Effector memory CD8-positive, alpha-beta T cell (primary cell): ENCODE measurements around the gene UPF1.

Experiments used
- ATAC-seq: fragments of 150-1000 bp; cut with Tn5 transposase; replicated peaks from 2 replicates; pipeline ENCODE4 v1.10.0; 2021; ENCODE audit warnings: mild to moderate bottlenecking, moderate library complexity
- DNase-seq, 3 experiments: peaks; one replicate each; pipeline ENCODE4 v3.0.0; 2021
- H3K27ac Mint-ChIP-seq, 2 donors: one replicate each; pipeline ENCODE4 v1.8.0; 2022; ENCODE audit warnings: mild to moderate bottlenecking in 2 of 2, mixed read lengths in 2 of 2, moderate library complexity in 2 of 2
- H3K27me3 Mint-ChIP-seq, 2 donors: one replicate each; pipeline ENCODE4 v1.8.0; 2022; ENCODE audit warnings: mixed read lengths in 2 of 2
- H3K36me3 Mint-ChIP-seq: one replicate; pipeline ENCODE4 v1.8.0; 2022; ENCODE audit warnings: mild to moderate bottlenecking, moderate library complexity, mixed read lengths; ENCODE audit not compliant: insufficient read depth
- H3K4me1 Mint-ChIP-seq, 2 donors: one replicate each; pipeline ENCODE4 v1.8.0; 2022; ENCODE audit warnings: low read depth in 2 of 2, mixed read lengths in 2 of 2
- H3K4me3 Mint-ChIP-seq, 2 donors: one replicate each; pipeline ENCODE4 v1.8.0; 2022; ENCODE audit warnings: mild to moderate bottlenecking in 2 of 2, mixed read lengths in 2 of 2, moderate library complexity in 2 of 2
- H3K9me3 Mint-ChIP-seq, 2 donors: one replicate each; pipeline ENCODE4 v1.8.0; 2022; ENCODE audit warnings: mixed read lengths in 2 of 2

The UPF1 gene

DNA sequence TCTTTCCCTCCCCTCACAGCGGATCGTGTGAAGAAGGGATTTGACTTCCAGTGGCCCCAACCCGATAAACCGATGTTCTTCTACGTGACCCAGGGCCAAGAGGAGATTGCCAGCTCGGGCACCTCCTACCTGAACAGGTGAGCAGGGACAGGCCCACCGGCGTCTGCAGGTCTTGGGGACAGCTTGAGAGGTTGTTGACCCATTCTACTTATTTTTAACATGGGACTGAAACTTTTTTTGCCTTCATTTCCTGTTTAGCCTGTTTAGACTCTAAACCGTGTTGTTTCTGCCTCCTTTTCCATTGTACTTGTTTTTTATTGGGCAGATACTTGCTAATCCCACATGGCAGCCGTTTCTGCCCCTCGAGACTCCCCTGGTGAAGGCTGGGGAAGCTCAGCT is 28.5 kb downstream of the UPF1 start:
- Mint-ChIP-seq H3K27me3 (no peaks in the 10 kb centered on the region), H3K4me3 (no peak overlapping the region), H3K4me1 (peaks cover 7 to 9% of the 10 kb centered on the region in 2 donors), H3K9me3 (no peaks in the 10 kb centered on the region), H3K27ac (no peak overlapping the region), H3K36me3 (peaks cover 94% of the 10 kb centered on the region)
- no peak for ATAC-seq
- DNase-seq: no peak

DNA sequence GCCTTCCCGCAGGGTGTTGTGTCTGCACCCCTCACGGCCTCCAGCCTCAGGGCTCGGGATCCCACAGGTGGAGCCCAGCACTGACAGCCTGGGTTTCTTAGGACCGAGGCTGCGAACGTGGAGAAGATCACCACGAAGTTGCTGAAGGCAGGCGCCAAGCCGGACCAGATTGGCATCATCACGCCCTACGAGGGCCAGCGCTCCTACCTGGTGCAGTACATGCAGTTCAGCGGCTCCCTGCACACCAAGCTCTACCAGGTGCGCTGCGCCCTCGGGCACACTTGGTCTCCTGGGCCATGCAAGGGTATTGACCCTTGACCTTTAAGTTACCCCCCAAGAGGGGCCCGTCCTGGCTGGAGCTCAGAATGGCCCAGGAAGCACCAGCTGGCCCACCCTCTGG is 29.0 kb downstream of the UPF1 start:
- no peak for DNase-seq
- Mint-ChIP-seq H3K36me3 (peaks cover 94% of the 10 kb centered on the region), H3K27ac (peak overlapping the region in 1 of 2 donors; percentile 77), H3K4me1 (peaks cover 7 to 9% of the 10 kb centered on the region in 2 donors), H3K27me3 (no peaks in the 10 kb centered on the region), H3K4me3 (no peak overlapping the region), H3K9me3 (no peaks in the 10 kb centered on the region)
- ATAC-seq: no peak

GRCh38 chr19:18861235-18861634 is 29.5 kb downstream of the UPF1 start:
- Mint-ChIP-seq H3K9me3 (no peaks in the 10 kb centered on the region), H3K36me3 (peaks cover 95% of the 10 kb centered on the region), H3K4me3 (no peak overlapping the region), H3K27ac (peak overlapping the region in 1 of 2 donors; percentile 77), H3K27me3 (no peaks in the 10 kb centered on the region), H3K4me1 (peaks cover 7 to 11% of the 10 kb centered on the region in 2 donors)
- DNase-seq: no peak
- ATAC-seq: peak; percentile 36

DNA sequence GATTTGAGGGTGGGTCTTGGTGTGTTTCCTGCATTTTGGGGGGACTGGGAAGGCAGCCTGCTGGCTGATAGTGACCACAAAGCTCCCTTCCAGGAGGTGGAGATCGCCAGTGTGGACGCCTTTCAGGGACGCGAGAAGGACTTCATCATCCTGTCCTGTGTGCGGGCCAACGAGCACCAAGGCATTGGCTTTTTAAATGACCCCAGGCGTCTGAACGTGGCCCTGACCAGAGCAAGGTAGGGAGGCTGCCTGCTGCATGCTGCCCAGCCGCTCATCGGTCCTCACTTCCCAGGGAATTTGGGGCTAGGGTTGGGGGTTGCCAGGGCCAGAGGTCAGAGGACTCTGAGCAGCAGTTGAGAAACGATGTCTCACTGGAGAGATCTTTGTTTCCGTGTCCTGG is 30.2 kb downstream of the UPF1 start:
- Mint-ChIP-seq H3K36me3 (peaks cover 95% of the 10 kb centered on the region), H3K4me1 (peaks cover 7 to 13% of the 10 kb centered on the region in 2 donors), H3K4me3 (no peak overlapping the region), H3K27me3 (no peaks in the 10 kb centered on the region), H3K9me3 (no peaks in the 10 kb centered on the region), H3K27ac (peak overlapping the region in 1 of 2 donors; percentile 77)
- ATAC-seq: no peak
- DNase-seq: no peak

DNA sequence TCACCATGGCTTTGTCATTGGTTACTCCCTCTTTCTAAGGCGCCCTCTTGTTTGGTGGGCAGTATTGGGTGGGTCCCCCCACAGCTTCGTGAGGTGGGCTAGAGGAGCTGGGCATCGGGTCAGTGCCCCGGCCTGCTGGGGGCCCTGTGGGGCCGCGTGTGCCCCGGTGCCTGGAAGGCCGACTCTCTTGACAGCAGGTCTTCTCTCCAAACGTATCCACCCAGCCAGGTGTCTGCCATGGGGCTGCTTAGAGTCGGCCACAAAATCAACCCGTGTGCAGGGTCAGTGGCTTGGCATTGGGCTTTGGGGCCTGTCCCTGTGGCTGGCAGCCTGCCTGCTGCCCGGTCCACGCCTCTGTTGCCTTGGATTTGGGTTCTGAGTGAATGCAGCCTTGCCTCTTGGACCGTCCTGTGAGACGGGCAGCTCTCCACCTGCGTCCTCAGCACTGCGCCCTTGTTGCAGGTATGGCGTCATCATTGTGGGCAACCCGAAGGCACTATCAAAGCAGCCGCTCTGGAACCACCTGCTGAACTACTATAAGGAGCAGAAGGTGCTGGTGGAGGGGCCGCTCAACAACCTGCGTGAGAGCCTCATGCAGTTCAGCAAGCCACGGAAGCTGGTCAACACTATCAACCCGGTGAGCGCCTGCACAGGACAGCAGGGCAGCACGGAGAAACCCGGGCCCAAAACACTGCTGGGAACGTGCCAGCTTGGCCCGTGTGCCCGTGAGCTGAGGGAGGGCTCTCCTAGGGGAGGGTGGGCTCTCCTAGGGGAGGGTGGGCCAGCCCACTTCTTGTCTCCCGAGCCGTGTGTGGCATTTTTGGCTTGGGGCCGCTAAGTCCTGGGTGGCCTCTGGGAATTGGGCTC is 31.4 kb downstream of the UPF1 start:
- Mint-ChIP-seq H3K4me3 (no peak overlapping the region), H3K4me1 (peaks cover 7 to 13% of the 10 kb centered on the region in 2 donors), H3K27me3 (no peaks in the 10 kb centered on the region), H3K27ac (peak overlapping the region in 1 of 2 donors; percentile 20), H3K36me3 (peaks cover 90% of the 10 kb centered on the region), H3K9me3 (no peaks in the 10 kb centered on the region)
- ATAC-seq: no peak
- no peak for DNase-seq

GRCh38 chr19:18863843-18864362 is 32.1 kb downstream of the UPF1 start:
- Mint-ChIP-seq H3K4me1 (peaks cover 7 to 13% of the 10 kb centered on the region in 2 donors), H3K27me3 (no peaks in the 10 kb centered on the region), H3K36me3 (peaks cover 85% of the 10 kb centered on the region), H3K27ac (peak overlapping the region in 1 of 2 donors; percentile 20), H3K9me3 (no peaks in the 10 kb centered on the region), H3K4me3 (no peak overlapping the region)
- ATAC-seq (no peak), DNase-seq (no peak)

DNA sequence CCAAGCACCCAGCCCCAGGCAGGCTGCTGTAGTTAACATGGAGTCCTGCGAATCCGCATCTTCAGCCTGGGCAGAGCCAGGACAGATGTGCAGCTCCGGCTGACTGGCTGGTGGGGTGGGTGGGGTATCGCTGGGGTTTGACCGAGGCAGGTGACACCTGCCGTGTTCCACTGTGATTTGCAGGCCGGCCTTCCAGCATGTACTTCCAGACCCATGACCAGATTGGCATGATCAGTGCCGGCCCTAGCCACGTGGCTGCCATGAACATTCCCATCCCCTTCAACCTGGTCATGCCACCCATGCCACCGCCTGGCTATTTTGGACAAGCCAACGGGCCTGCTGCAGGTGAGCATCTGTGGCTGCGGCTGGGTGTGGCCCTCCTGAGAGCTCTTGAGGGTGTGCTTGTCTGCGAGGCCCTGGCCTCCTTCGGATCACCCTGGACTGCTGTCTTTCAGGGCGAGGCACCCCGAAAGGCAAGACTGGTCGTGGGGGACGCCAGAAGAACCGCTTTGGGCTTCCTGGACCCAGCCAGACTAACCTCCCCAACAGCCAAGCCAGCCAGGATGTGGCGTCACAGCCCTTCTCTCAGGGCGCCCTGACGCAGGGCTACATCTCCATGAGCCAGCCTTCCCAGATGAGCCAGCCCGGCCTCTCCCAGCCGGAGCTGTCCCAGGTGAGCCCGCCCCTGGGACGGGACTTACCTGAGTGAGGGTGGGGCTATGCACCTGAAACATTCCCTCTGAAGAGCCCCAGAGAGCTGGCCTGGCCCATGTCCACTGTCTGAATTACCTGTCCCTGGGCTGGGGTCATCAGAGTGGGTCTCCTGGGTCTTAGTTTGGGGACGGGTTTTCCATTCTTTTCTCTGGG is 33.6 kb downstream of the UPF1 start:
- Mint-ChIP-seq H3K36me3 (peaks cover 71% of the 10 kb centered on the region), H3K4me1 (peaks cover 7 to 13% of the 10 kb centered on the region in 2 donors), H3K4me3 (no peak overlapping the region), H3K9me3 (no peaks in the 10 kb centered on the region), H3K27me3 (no peaks in the 10 kb centered on the region), H3K27ac (no peak overlapping the region)
- ATAC-seq (no peak), DNase-seq (no peak)

DNA sequence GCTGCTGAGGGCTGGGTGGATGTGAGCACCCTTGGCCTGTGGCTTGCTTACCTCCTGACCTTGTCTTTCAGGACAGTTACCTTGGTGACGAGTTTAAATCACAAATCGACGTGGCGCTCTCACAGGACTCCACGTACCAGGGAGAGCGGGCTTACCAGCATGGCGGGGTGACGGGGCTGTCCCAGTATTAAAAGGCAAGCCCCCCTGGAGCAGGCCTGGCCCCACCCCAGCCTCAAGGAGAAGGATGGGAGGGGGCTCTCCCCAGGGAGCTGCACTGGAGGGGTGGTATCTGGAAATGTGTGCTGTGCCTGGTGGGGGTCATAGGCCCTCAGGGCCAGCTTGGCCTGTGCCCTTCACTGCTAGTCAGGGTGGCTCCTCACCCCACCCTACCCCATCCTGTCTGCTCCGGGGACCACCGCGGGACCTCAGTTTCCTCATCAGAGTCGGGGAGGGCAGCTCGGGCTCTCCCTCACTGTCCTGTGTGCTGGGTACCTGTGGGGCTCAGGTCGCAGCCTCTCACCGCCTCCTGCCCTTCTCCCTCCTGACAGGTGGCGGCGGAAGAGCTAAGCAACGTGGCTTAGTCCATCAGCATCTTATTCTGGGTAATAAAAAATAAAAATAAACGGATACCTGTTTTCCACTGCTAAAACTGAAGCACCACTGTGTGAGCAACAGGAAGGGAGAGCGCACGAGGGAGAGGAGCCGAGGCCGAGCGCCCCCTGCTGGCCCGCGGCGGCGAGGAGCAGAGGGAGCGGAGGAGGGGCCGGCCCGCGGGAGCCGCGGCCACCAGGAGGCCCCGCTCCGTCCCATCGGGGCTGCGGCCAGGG is 34.4 kb downstream of the UPF1 start:
- Mint-ChIP-seq H3K27me3 (peaks cover 0 to 8% of the 10 kb centered on the region in 2 donors), H3K27ac (peak overlapping the region in 1 of 2 donors; percentile 60), H3K9me3 (no peaks in the 10 kb centered on the region), H3K4me1 (peaks cover 9 to 10% of the 10 kb centered on the region in 2 donors), H3K36me3 (peaks cover 62% of the 10 kb centered on the region), H3K4me3 (no peak overlapping the region)
- peak; percentile 54 to 62 (median 59) for DNase-seq
- ATAC-seq: peak; percentile 86

- H3K27me3 Mint-ChIP-seq: peaks cover 0 to 9% of the 10 kb centered on the region in 2 donors
- no peak for DNase-seq
- no peak for ATAC-seq
- H3K4me1 Mint-ChIP-seq: peaks cover 6 to 8% of the 10 kb centered on the region in 2 donors
- peak overlapping the region in 1 of 2 donors; percentile 6 for H3K4me3 Mint-ChIP-seq
- no peaks in the 10 kb centered on the region for H3K9me3 Mint-ChIP-seq
- peaks cover 57% of the 10 kb centered on the region for H3K36me3 Mint-ChIP-seq
- H3K27ac Mint-ChIP-seq: peak overlapping the region in 1 of 2 donors; percentile 60
These were observed 35.0 kb downstream of the UPF1 start for GRCh38 chr19:18866800-18867123.

- peak overlapping the region in 1 of 2 donors; percentile 60 for H3K27ac Mint-ChIP-seq
- peaks cover 52% of the 10 kb centered on the region for H3K36me3 Mint-ChIP-seq
- no peak for DNase-seq
- peaks cover 0 to 9% of the 10 kb centered on the region in 2 donors for H3K27me3 Mint-ChIP-seq
- H3K4me3 Mint-ChIP-seq: peak overlapping the region in 1 of 2 donors; percentile 18
- no peak for ATAC-seq
- H3K4me1 Mint-ChIP-seq: peaks cover 6 to 8% of the 10 kb centered on the region in 2 donors
- H3K9me3 Mint-ChIP-seq: no peaks in the 10 kb centered on the region
These were observed 35.4 kb downstream of the UPF1 start for GRCh38 chr19:18867199-18867598.

DNA sequence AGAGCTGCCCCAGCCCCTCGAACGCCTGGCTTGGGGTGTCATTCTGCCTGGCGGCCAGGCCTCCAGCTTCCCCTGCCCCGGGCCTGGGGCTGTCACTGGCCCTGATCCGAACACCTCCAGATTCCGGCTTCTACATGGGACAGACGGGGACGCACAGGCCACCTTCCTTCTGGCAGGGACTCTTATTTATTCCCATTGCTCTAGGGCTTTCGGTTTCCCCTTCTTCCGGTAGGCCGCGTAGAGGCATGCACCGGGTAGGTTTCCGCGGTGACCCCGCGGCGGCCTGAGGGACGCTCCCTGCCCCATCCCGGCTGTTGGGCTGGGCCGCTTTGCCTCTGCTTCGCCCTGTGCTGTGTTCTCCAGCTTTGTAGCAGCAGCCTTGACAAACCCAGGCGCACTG is 36.0 kb downstream of the UPF1 start:
- no peaks in the 10 kb centered on the region for H3K9me3 Mint-ChIP-seq
- peak overlapping the region in 1 of 2 donors; percentile 18 for H3K4me3 Mint-ChIP-seq
- peaks cover 0 to 9% of the 10 kb centered on the region in 2 donors for H3K27me3 Mint-ChIP-seq
- DNase-seq: no peak
- peaks cover 6 to 8% of the 10 kb centered on the region in 2 donors for H3K4me1 Mint-ChIP-seq
- ATAC-seq: no peak
- H3K36me3 Mint-ChIP-seq: peaks cover 47% of the 10 kb centered on the region
- H3K27ac Mint-ChIP-seq: no peak overlapping the region

DNA sequence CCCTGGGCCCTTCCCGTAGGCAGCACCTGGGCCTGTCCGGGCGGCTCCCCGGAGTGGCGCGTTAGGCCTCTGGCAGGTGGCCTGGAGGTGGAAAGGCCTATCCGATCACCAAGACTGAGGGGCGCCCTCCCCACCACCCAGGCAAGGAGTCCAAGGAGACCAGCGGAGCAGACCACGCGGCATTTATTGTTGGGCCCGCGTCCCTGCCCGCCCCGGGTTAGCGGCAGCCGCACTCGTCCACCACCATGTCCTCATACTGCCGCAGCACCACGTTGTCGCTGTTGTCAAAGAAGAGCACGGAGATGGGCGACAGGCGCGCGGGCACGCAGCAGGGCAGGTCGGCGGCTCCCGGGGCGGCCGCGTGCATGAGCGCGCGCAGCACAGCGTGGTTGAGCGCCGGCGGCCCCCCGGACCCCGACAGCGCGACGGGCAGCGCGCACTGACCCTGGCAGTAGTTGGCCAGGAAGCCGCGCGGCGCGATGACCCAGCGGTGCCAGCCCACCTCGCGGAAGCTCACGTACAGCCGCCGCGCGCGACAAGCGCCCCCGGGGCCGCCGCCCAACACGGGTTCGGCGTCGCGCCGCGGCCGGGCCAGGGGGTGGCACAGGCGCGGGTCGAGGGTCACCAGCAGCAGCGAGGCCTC is 36.7 kb downstream of the UPF1 start:
- Mint-ChIP-seq H3K27me3 (peaks cover 0 to 9% of the 10 kb centered on the region in 2 donors), H3K27ac (no peak overlapping the region), H3K4me3 (no peak overlapping the region), H3K9me3 (no peaks in the 10 kb centered on the region), H3K4me1 (peaks cover 6 to 8% of the 10 kb centered on the region in 2 donors), H3K36me3 (peaks cover 40% of the 10 kb centered on the region)
- ATAC-seq (no peak), DNase-seq (no peak)
